ENCODE data around the gene LIPC.

DNA sequence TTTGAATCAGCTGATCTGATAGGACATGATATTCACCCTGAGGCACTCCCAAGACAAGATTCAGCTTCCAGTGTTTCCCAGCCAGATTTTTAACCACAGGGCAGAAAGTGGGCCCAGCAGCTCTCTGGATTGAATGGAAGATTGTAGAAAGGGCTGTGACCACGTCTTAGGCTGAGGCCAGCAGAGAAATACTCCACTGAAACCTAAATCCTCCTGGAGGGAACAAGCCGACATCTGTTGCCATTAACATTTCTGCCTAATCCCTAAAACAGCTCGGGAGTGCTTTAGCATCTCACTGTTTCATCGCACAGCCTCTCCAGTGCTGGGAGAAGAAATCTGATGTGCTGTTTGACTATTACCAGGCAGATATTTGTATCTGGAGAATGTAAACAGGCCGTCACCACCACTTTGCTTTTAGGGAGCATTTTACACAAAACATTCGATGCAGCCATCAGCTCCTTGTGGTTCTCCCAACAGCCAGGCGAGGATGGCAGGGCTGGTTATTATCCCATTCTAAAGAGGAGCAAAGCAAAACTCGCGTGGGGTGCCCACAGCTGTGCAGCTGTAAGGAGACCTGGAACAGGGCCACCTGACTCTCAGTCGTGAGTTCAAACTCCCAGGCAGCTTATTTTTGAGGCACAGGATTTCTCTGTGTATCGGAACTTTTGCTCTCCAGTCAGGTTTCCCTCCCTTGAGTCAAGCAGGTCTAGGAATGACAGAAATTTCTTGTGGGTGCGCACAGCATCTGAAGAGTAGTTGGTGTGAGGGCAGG, 117.4 kb downstream of the LIPC start:
- TF ChIP-seq REST (IDR thresholded peaks at IDR 0.05) (no peak), MYC (IDR thresholded peaks at IDR 0.05; ENCODE audit: borderline replicate concordance, low read length) (no peak), CTCF (IDR thresholded peaks at IDR 0.05) (no peak), CEBPB (IDR thresholded peaks at IDR 0.05) (no peak)
